ENCODE results near the gene MKNK2. TPM values are rescaled to one million over a fixed set of nuclear protein-coding genes. Genes with fewer than 3 reads are reported as not detected.

The MKNK2 gene
- total and polyA plus RNA-seq, 2 donors (not counting 1 experiment from before 2014, with no cell fraction given), result 440 to 777 TPM

- Mint-ChIP-seq H3K27me3 (no peaks in the 10 kb centered on the region), H3K27ac (peak overlapping the region; percentile 50), H3K4me3 (no peak overlapping the region), H3K4me1 (peaks cover 49% of the 10 kb centered on the region), H3K9me3 (ENCODE audit: insufficient read depth) (no peaks in the 10 kb centered on the region)
- no peak for TF ChIP-seq EZH2 (IDR thresholded peaks at IDR 0.05; ENCODE audit: borderline replicate concordance, insufficient read depth, low read depth, low read length, poor library complexity, severe bottlenecking)
- no peak for TF ChIP-seq CTCF (IDR thresholded peaks at IDR 0.05)
- H2AFZ ChIP-seq (ENCODE audit: insufficient read depth, low read depth, low read length, poor library complexity, severe bottlenecking), result no peak overlapping the region
- CTCF ChIA-PET, result interaction anchor here (10.5 kb wide), 1 partner anchor 28 kb away, joined by 96 read pairs; the partner anchor contains the start of gene MOB3A
- no peak overlapping the region for H3K4me2 ChIP-seq (replicated peaks; ENCODE audit: low read depth, low read length, poor library complexity, severe bottlenecking)
- no peak overlapping the region for H3K27ac ChIP-seq (ENCODE audit: low read length in 2 of 2)
- no peak overlapping the region for H3K9ac ChIP-seq (ENCODE audit: low read length)
- peaks cover 7% of the 10 kb centered on the region for H4K20me1 ChIP-seq (ENCODE audit: control insufficient read depth, insufficient read depth, low read length, poor library complexity, severe bottlenecking)
- no peaks in the 10 kb centered on the region for H3K27me3 ChIP-seq (replicated peaks in 1 of 4; ENCODE audit: control extremely low read depth in 1 of 4, control insufficient read depth in 3 of 4, insufficient read depth in 4 of 4, low read length in 3 of 4)
- WGBS (ENCODE audit: insufficient coverage), result 97% methylated on average over 38 of the region's 38 CpGs
- no peaks in the 10 kb centered on the region for H3K36me3 ChIP-seq (replicated peaks in 1 of 2; ENCODE audit: control extremely low read depth in 1 of 2, control insufficient read depth in 1 of 2, extremely low read depth in 1 of 2, insufficient read depth in 2 of 2, low read length in 1 of 2)
- POLR2A ChIA-PET, result interaction anchor here (0.6 kb wide), 1 partner anchor 20 kb away, joined by 3 read pairs; no protein-coding TSS in a partner anchor
- H3K4me1 ChIP-seq (ENCODE audit: control insufficient read depth in 2 of 2, insufficient read depth in 2 of 2, low read length in 2 of 2), result peaks cover 27 to 63% of the 10 kb centered on the region in 2 donors
- no peak for ATAC-seq (ENCODE audit: low read depth)
- intact Hi-C loops (cut with micrococcal nuclease), result no loop called here
- H3K4me3 ChIP-seq (ENCODE audit: control extremely low read depth in 1 of 5, extremely low read depth in 1 of 5, insufficient read depth in 1 of 5, low read depth in 2 of 5, low read length in 4 of 5), result no peak overlapping the region
- H3K79me2 ChIP-seq (ENCODE audit: control insufficient read depth, insufficient read depth, low read length), result peaks cover 68% of the 10 kb centered on the region
- H3K9me3 ChIP-seq (ENCODE audit: control extremely low read depth in 1 of 3, control insufficient read depth in 2 of 3, insufficient read depth in 1 of 3, low read length in 2 of 3), result no peaks in the 10 kb centered on the region
- DNase-seq, result no peak
Observed at GRCh38 chr19:2064788-2065524, 13.9 kb upstream of the MKNK2 start.

- Mint-ChIP-seq H3K27me3 (no peaks in the 10 kb centered on the region), H3K9me3 (ENCODE audit: insufficient read depth) (no peaks in the 10 kb centered on the region), H3K4me1 (peaks cover 45% of the 10 kb centered on the region), H3K27ac (peak overlapping the region; percentile 59), H3K4me3 (no peak overlapping the region)
- CTCF ChIA-PET, result no interaction called here
- peaks cover 24 to 63% of the 10 kb centered on the region in 2 donors for H3K4me1 ChIP-seq (ENCODE audit: control insufficient read depth in 2 of 2, insufficient read depth in 2 of 2, low read length in 2 of 2)
- POLR2A ChIA-PET, result interaction anchor here (0.6 kb wide), 1 partner anchor 21 kb away, joined by 3 read pairs; no protein-coding TSS in a partner anchor
- H3K4me2 ChIP-seq (replicated peaks; ENCODE audit: low read depth, low read length, poor library complexity, severe bottlenecking), result no peak overlapping the region
- no peaks in the 10 kb centered on the region for H3K9me3 ChIP-seq (ENCODE audit: control extremely low read depth in 1 of 3, control insufficient read depth in 2 of 3, insufficient read depth in 1 of 3, low read length in 2 of 3)
- peaks cover 68% of the 10 kb centered on the region for H3K79me2 ChIP-seq (ENCODE audit: control insufficient read depth, insufficient read depth, low read length)
- DNase-seq (no peak), ATAC-seq (ENCODE audit: low read depth) (no peak)
- H4K20me1 ChIP-seq (ENCODE audit: control insufficient read depth, insufficient read depth, low read length, poor library complexity, severe bottlenecking), result peaks cover 1% of the 10 kb centered on the region
- no peaks in the 10 kb centered on the region for H3K27me3 ChIP-seq (replicated peaks in 1 of 4; ENCODE audit: control extremely low read depth in 1 of 4, control insufficient read depth in 3 of 4, insufficient read depth in 4 of 4, low read length in 3 of 4)
- no peak overlapping the region for H3K27ac ChIP-seq (ENCODE audit: low read length in 2 of 2)
- H3K36me3 ChIP-seq (replicated peaks in 1 of 2; ENCODE audit: control extremely low read depth in 1 of 2, control insufficient read depth in 1 of 2, extremely low read depth in 1 of 2, insufficient read depth in 2 of 2, low read length in 1 of 2), result no peaks in the 10 kb centered on the region
- H2AFZ ChIP-seq (ENCODE audit: insufficient read depth, low read depth, low read length, poor library complexity, severe bottlenecking), result no peak overlapping the region
- H3K9ac ChIP-seq (ENCODE audit: low read length), result no peak overlapping the region
- WGBS (ENCODE audit: insufficient coverage), result 89% methylated on average over 13 of the region's 13 CpGs
- H3K4me3 ChIP-seq (ENCODE audit: control extremely low read depth in 1 of 5, extremely low read depth in 1 of 5, insufficient read depth in 1 of 5, low read depth in 2 of 5, low read length in 4 of 5), result no peak overlapping the region
- TF ChIP-seq EZH2 (IDR thresholded peaks at IDR 0.05; ENCODE audit: borderline replicate concordance, insufficient read depth, low read depth, low read length, poor library complexity, severe bottlenecking), result no peak
- no peak for TF ChIP-seq CTCF (IDR thresholded peaks at IDR 0.05)
- intact Hi-C loops (cut with micrococcal nuclease), result no loop called here
Observed at GRCh38 chr19:2064395-2064787, 13.3 kb upstream of the MKNK2 start.

All from B cell (primary cell).